HepG2 (cell line): ENCODE results near the gene TOPBP1. TPM values are rescaled to one million over a fixed set of nuclear protein-coding genes. Genes with fewer than 3 reads are reported as not detected.

Source experiments
- CHD2 ChIP-seq: IDR thresholded peaks from 2 replicates; pipeline ENCODE4 v1.6.1; 2011; ENCODE audit warnings: low read depth, low read length, improper control_type of control experiment
- FOXC1 ChIP-seq: sonication (generic); formaldehyde crosslinking; IDR thresholded peaks from 2 replicates; pipeline ENCODE4 v1.8.0; 2022; ENCODE audit warnings: mild to moderate bottlenecking, missing genetic modification reagents, borderline replicate concordance
- GPN1 ChIP-seq: sonication (generic); formaldehyde crosslinking; IDR thresholded peaks from 2 replicates; pipeline ENCODE4 v1.5.1; 2020; ENCODE audit warnings: missing genetic modification reagents, borderline replicate concordance
- MAFK ChIP-seq, 2 experiments: IDR thresholded peaks in 1 of 2; conservative IDR thresholded peaks in 1 of 2; 2 replicates each; pipeline ENCODE4 v1.6.1; 2011; ENCODE audit warnings: improper control_type of control experiment in 2 of 2, low read length in 2 of 2
- MYC ChIP-seq: sonication (generic); formaldehyde crosslinking; IDR thresholded peaks from 2 replicates; pipeline ENCODE4 v1.9.0; 2021; ENCODE audit warnings: missing genetic modification reagents, borderline replicate concordance
- RXRA ChIP-seq: sonication (generic); formaldehyde crosslinking; IDR thresholded peaks from 2 replicates; pipeline ENCODE4 v1.5.1; 2020; ENCODE audit warnings: missing genetic modification reagents
- SNAPC2 ChIP-seq: sonication (generic); formaldehyde crosslinking; IDR thresholded peaks from 2 replicates; pipeline ENCODE4 v1.8.1; 2022; ENCODE audit warnings: mild to moderate bottlenecking, missing genetic modification reagents
- SOX13 ChIP-seq, 3 experiments: fragments of 450-650 bp in 1 of 3; sonication (generic) in 1 of 3; formaldehyde crosslinking in 1 of 3; IDR thresholded peaks in 2 of 3; conservative IDR thresholded peaks in 1 of 3; 2 replicates each; pipeline versions ENCODE4 v1.5.0 to v1.6.1; 2016 to 2020; ENCODE audit warnings: antibody characterized with exemption in 1 of 3, mild to moderate bottlenecking in 1 of 3, missing compliant biosample characterization in 1 of 3, missing genetic modification reagents in 1 of 3, moderate library complexity in 1 of 3
- TCF7 ChIP-seq: sonication (generic); IDR thresholded peaks from 2 replicates; pipeline ENCODE4 v1.6.1; 2016; ENCODE audit warnings: antibody characterized with exemption, low read depth
- XBP1 ChIP-seq: sonication (generic); formaldehyde crosslinking; IDR thresholded peaks from 2 replicates; pipeline ENCODE4 v1.5.0; 2020; ENCODE audit warnings: missing genetic modification reagents
- ZEB1 ChIP-seq: IDR thresholded peaks from 2 replicates; pipeline ENCODE4 v1.6.1; 2012; ENCODE audit warnings: mild to moderate bottlenecking, low read depth, inconsistent platforms; ENCODE audit not compliant: insufficient replicate concordance
- ZFP41 ChIP-seq: sonication (generic); formaldehyde crosslinking; IDR thresholded peaks from 2 replicates; pipeline ENCODE4 v1.4.0; 2020; ENCODE audit warnings: mild to moderate bottlenecking, missing genetic modification reagents, borderline replicate concordance
- ZNF350 ChIP-seq: sonication (generic); formaldehyde crosslinking; IDR thresholded peaks from 2 replicates; pipeline ENCODE4 v1.4.0; 2020; ENCODE audit warnings: mild to moderate bottlenecking, low read depth, missing genetic modification reagents, borderline replicate concordance
- ZNF7 ChIP-seq: IDR thresholded peaks from 2 replicates; pipeline ENCODE4 v1.6.1; 2016; ENCODE audit warnings: missing biosample characterization, missing genetic modification reagents
- polyA plus RNA-seq, 8 experiments: library from polyadenylated mRNA; depleted of rRNA in 3 of 8; stranded (reverse) in 7 of 8; unstranded in 1 of 8; fragments of >200 nt; fragmentation: Illumina TruSeq in 4 of 8; extraction: Trizol in 4 of 8; gene quantifications; 2 replicates each; pipeline versions ENCODE4 v1.2.1 to v1.2.3, GENCODE V29; 2011 to 2016; ENCODE audit warnings: low read depth in 4 of 8, missing spikeins in 1 of 8, mixed read lengths in 1 of 8; ENCODE audit not compliant: insufficient read depth in 1 of 8
- total RNA-seq, 5 experiments: library from RNA; depleted of rRNA; stranded (reverse); fragments of >200 nt; fragmentation: Illumina TruSeq; extraction: Trizol; gene quantifications; 2 replicates each; pipeline ENCODE4 v1.2.3, GENCODE V29; 2016; ENCODE audit warnings: low read depth in 1 of 5
- TF ChIP-seq, protein P1 (sequence below): sonication (generic); formaldehyde crosslinking; IDR thresholded peaks from 2 replicates; pipeline ENCODE4 v1.8.0; 2022; ENCODE audit warnings: mild to moderate bottlenecking, missing genetic modification reagents, moderate library complexity
- TF ChIP-seq, protein P2 (sequence below): IDR thresholded peaks from 2 replicates; pipeline ENCODE4 v1.6.1; 2016
- TF ChIP-seq, protein P3 (sequence below): sonication (generic); formaldehyde crosslinking; IDR thresholded peaks from 2 replicates; pipeline ENCODE4 v1.4.0; 2020; ENCODE audit warnings: mild to moderate bottlenecking, missing genetic modification reagents
- TF ChIP-seq, protein P4 (sequence below): sonication (generic); formaldehyde crosslinking; IDR thresholded peaks from 2 replicates; pipeline ENCODE4 v1.4.0; 2020; ENCODE audit warnings: low read depth, missing genetic modification reagents
- TF ChIP-seq, protein P5 (sequence below): sonication (generic); formaldehyde crosslinking; IDR thresholded peaks from 2 replicates; pipeline ENCODE4; 2020; ENCODE audit warnings: missing genetic modification reagents, mild to moderate bottlenecking, borderline replicate concordance

The TOPBP1 gene
- total and polyA plus RNA-seq, 2 of the 13 experiments (the other 11 are each of a cell fraction or from before 2014, with no cell fraction given), result 24.3 to 42.9 TPM

DNA sequence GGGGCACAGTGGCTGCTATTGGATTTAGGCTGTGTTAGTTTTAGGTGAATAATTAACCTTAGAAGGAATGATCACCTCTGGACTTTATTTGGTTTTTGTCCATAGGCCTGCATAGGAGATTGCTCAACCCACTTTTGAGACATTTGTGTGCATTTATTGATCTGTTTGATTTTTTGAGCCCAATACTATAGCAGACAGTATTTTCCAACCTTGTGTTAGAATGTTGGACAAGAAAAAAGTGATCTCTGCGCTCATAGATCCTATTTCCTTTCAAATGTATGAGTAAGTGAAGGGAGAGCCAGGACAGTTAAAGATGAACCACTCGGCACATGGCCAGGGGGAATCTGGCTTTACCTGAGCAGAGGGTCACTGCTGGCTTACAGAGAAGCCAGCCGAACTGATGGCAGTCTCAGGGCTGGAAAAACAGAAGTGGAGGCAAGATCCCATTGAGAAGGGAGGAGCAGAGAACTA, 8.8 kb upstream of the TOPBP1 start (continued):
- TF ChIP-seq ZNF7 (CRISPR knock-in tag), result no peak
- TF ChIP-seq ZNF350, result no peak; the same call in 1 of the 2 replicates
- TF ChIP-seq FOXC1, result peak; percentile 31; the same call in 1 of the 2 replicates
- no peak for TF ChIP-seq CHD2
- TF ChIP-seq, protein P1, sequence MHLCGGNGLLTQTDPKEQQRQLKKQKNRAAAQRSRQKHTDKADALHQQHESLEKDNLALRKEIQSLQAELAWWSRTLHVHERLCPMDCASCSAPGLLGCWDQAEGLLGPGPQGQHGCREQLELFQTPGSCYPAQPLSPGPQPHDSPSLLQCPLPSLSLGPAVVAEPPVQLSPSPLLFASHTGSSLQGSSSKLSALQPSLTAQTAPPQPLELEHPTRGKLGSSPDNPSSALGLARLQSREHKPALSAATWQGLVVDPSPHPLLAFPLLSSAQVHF, result no peak
- TF ChIP-seq SNAPC2 (CRISPR knock-in tag), result no peak
- TF ChIP-seq ZEB1, result peak; percentile 77
- TF ChIP-seq, protein P2, sequence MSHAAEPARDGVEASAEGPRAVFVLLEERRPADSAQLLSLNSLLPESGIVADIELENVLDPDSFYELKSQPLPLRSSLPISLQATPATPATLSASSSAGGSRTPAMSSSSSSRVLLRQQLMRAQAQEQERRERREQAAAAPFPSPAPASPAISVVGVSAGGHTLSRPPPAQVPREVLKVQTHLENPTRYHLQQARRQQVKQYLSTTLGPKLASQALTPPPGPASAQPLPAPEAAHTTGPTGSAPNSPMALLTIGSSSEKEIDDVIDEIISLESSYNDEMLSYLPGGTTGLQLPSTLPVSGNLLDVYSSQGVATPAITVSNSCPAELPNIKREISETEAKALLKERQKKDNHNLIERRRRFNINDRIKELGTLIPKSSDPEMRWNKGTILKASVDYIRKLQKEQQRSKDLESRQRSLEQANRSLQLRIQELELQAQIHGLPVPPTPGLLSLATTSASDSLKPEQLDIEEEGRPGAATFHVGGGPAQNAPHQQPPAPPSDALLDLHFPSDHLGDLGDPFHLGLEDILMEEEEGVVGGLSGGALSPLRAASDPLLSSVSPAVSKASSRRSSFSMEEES, result peak; percentile 85; the same call in 1 of the 2 replicates
- peak; percentile 88 for TF ChIP-seq TCF7
- no peak for TF ChIP-seq ZFP41 (CRISPR knock-in tag)
- peak; percentile 90 for TF ChIP-seq SOX13 (IDR thresholded peaks at IDR 0.05)
- peak in 1 of 2 experiments; percentile 97; a peak in 2 of 4 replicates for TF ChIP-seq SOX13 (CRISPR knock-in tag; conservative IDR thresholded peaks at IDR 0.05 in 1 of 2, IDR thresholded peaks at IDR 0.05 in 1 of 2)
- TF ChIP-seq MYC, result peak; percentile 69; the same call in 1 of the 2 replicates
- TF ChIP-seq, protein P3, sequence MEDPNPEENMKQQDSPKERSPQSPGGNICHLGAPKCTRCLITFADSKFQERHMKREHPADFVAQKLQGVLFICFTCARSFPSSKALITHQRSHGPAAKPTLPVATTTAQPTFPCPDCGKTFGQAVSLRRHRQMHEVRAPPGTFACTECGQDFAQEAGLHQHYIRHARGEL (CRISPR knock-in tag), result no peak
- TF ChIP-seq, protein P4, sequence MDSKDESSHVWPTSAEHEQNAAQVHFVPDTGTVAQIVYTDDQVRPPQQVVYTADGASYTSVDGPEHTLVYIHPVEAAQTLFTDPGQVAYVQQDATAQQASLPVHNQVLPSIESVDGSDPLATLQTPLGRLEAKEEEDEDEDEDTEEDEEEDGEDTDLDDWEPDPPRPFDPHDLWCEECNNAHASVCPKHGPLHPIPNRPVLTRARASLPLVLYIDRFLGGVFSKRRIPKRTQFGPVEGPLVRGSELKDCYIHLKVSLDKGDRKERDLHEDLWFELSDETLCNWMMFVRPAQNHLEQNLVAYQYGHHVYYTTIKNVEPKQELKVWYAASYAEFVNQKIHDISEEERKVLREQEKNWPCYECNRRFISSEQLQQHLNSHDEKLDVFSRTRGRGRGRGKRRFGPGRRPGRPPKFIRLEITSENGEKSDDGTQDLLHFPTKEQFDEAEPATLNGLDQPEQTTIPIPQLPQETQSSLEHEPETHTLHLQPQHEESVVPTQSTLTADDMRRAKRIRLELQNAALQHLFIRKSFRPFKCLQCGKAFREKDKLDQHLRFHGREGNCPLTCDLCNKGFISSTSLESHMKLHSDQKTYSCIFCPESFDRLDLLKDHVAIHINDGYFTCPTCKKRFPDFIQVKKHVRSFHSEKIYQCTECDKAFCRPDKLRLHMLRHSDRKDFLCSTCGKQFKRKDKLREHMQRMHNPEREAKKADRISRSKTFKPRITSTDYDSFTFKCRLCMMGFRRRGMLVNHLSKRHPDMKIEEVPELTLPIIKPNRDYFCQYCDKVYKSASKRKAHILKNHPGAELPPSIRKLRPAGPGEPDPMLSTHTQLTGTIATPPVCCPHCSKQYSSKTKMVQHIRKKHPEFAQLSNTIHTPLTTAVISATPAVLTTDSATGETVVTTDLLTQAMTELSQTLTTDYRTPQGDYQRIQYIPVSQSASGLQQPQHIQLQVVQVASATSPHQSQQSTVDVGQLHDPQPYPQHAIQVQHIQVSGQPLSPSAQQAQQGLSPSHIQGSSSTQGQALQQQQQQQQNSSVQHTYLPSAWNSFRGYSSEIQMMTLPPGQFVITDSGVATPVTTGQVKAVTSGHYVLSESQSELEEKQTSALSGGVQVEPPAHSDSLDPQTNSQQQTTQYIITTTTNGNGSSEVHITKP, result peak; percentile 79
- 0 out of 4 replicates have a peak, but pooled peaks of 1 of the 2 experiments have one; percentile 17 for TF ChIP-seq MAFK (conservative IDR thresholded peaks at IDR 0.05 in 1 of 2, IDR thresholded peaks at IDR 0.05 in 1 of 2; ENCODE audit: low read length in 2 of 2)
- peak; percentile 89; the same call in 1 of the 2 replicates for TF ChIP-seq RXRA
- TF ChIP-seq, protein P5, sequence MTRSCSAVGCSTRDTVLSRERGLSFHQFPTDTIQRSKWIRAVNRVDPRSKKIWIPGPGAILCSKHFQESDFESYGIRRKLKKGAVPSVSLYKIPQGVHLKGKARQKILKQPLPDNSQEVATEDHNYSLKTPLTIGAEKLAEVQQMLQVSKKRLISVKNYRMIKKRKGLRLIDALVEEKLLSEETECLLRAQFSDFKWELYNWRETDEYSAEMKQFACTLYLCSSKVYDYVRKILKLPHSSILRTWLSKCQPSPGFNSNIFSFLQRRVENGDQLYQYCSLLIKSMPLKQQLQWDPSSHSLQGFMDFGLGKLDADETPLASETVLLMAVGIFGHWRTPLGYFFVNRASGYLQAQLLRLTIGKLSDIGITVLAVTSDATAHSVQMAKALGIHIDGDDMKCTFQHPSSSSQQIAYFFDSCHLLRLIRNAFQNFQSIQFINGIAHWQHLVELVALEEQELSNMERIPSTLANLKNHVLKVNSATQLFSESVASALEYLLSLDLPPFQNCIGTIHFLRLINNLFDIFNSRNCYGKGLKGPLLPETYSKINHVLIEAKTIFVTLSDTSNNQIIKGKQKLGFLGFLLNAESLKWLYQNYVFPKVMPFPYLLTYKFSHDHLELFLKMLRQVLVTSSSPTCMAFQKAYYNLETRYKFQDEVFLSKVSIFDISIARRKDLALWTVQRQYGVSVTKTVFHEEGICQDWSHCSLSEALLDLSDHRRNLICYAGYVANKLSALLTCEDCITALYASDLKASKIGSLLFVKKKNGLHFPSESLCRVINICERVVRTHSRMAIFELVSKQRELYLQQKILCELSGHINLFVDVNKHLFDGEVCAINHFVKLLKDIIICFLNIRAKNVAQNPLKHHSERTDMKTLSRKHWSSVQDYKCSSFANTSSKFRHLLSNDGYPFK (CRISPR knock-in tag), result no peak
- no peak for TF ChIP-seq XBP1 (CRISPR knock-in tag)
- no peak for TF ChIP-seq GPN1 (CRISPR knock-in tag)
